ENCODE results near the gene RADIL.
"Not testable (repeated sequence)": the region's sequence is repeated elsewhere in the genome, so short reads cannot be mapped to it uniquely, and the experiment has no call there.

The RADIL gene

DNA sequence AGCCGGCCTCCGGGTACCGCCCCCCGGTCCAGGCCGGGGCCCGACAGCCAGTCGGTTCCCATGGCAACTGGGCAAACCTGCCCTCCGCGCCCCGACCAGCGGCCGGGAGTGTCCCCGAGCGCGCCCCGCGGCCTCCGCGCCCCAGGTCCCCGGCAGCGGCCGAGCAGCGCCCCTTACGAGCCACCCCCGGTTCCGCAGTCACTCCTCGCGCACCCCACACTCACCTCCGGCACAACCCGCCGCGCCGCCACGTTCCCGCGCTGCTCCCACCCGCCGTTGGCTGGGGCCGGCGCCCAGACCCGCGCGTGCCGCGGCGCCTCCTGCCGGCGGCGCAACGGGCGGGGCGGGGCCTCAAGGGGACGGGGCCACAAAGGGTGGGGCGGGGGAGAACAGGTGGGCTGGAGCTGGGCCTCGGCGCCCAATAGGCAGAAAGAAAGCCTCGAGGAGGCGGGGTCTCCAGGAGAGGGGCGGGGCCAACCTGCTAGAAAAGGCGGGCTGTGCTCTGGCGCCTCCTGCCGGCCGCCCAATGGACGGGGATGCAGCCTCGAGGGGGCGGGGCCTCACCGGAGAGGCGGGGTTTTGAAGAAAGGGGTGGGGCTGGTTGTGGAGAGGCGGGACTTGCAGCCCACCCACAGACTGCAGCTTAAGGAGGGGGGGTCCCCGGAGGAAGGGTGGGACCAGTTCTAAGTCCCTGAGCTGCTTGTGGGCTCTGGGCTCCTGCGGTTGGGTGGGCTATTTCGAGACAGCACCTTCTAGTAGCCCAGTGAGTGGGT is at the start of gene RADIL:
RADIL (minus strand) TSS at position 345 of the 773 bp plus-strand sequence. CDS start 5,577 bp downstream, outside the sequence.
- DNase-seq, result peak; percentile 68

DNA sequence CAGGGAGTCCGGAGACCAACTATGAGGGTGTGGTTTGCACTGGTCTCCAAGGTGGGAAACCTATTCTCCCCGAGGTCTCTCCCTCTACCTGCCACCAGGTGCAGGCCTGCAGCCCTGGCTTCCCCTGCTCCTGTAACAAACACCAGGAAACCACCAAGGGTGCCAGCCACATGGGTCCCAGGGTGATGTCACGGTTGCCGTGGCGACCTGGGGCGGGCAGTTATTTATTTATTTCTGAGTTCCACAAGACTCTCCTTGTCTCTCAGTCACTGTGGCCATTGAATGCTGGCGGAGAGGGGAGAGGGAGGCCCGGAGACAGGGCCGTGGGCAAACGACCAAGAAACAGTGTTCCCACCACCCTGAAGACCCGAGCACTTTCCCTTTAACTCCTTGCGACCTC is 48.4 kb upstream of the RADIL start:
- DNase-seq, result peak; percentile 53

DNA sequence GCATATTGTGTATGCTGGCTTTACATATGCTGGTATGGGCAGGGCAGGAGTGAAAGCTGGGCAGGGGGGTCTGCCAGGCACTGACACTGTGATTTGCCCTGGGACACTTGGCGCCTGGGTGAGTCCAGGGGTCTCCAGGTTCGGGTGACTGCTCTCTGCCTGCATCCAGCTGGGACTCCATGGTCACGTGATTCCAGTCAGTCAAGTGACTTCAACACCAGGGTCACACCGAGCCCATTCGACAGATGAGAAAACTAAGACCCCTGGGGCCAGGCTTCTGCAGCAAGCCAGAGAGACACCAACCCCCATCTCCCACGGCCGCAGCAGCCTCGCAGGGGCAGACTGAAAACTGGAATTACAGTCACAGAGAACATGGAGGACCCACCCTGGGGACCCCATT is 45.5 kb upstream of the RADIL start:
- DNase-seq, result no peak

DNA sequence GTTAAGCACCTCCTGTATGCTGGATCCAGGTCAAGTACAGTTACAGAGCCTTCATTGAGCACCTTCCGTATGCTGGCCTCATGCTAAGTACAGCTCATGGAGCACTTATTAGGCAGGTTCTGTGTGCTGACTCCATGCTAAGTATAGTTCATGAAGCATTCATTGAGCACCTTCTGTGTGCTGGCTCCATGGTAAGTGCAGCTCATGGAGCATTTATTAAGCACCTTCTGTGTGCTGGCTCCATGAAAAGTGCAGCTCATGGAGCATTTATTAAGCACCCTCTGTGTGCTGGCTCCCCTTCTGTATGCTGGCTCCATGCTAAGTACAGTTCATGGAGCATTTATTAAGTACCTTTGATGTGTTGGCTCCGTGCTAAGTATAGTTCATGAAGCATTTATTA is 44.9 kb upstream of the RADIL start:
- DNase-seq, result no peak

DNA sequence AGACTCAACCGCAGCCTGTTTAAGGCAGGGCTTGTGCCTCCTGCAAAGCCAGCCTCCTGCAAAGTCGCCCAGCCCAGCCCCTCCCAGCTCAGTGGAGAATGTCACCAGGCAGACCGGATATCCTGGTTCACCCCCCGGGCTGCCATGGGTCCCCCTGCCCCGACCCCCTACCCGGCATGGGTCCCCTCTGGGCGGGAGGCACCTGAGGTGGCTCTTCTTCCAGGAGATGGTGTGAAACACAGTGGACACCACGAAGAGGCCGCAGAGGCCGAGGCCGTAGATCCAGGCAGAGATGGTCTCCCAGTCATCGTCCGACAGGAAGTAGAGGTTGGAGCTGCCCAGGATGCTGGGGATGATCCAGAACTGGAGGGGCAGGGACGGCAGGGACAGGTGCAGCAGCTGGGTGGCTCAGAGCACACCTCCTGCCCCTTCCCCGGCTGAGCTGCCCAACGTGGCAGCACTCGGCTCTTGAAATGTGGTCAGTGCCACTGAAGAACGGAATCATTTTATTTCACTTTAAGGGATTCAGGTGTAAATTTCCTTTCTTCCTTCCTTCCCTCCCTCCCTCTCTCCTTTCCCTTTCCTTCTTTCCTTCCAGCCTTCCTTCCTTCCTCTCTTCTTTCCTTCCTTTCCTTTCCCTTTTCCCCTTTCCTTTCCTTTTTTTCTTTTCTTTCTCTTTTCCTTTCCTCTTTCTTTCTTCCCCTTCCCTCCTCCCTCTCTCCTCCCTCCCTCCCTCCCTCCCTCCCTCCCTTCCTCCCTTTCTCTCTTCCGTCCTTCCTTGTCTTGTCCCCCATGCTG is 36.7 kb upstream of the RADIL start:
- DNase-seq, result no peak

- DNase-seq, result no peak
These were observed 32.6 kb upstream of the RADIL start for GRCh38 chr7:4916113-4916512.

DNA sequence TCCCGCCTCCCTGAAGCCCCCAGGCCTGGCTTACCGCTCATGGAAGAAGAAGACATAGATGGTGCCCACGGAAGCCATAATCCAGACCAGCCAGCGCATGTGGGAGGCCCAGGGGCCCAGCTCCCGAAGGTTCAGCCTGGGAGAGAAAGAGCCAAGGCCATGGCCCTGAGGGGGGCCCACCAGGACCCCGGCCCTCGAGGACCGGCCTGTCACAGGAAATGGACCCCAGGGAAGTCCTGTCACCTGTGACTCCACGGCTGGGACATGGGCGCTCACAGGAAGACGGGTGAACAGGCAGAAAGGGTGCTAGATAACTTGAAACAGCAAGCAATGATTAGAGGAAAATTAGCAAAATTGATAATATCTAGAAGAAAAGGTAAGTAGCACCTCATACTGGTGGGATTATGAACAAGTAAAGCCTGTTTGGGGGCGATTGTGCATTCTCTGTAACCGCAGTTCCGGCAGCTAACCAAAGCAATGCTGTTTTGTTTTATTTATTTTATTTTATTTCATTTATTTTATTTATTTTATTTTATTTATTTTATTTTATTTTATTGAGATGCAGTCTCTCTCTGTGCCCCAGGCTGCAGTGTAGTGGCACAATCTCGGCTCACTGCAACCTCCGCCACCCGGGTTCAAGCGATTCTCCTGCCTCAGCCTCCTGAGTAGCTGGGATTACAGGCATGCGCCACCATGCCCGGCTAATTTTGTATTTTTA is 27.8 kb upstream of the RADIL start:
- no peak for DNase-seq

DNA sequence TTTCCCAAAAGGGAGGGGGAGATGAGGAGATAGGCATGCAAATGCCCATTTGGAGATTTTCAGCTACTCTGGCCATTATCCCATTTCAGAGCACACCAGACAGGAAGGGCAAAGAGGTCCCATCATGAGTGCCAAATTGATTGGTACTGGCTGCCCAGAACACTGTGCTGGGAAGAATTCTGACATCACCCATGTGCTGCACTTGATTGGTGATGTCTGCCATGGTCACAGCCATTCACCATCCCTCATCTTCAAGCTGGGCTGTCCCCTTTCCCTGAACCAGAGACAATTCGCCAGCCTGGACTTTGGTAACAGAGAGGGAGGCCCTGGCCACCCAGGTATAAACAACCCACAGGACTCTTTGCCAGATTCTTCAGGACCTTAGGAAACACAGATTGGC is 23.2 kb upstream of the RADIL start:
- DNase-seq, result no peak

- DNase-seq, result no peak
These were observed 21.7 kb upstream of the RADIL start for GRCh38 chr7:4905171-4905570.

DNA sequence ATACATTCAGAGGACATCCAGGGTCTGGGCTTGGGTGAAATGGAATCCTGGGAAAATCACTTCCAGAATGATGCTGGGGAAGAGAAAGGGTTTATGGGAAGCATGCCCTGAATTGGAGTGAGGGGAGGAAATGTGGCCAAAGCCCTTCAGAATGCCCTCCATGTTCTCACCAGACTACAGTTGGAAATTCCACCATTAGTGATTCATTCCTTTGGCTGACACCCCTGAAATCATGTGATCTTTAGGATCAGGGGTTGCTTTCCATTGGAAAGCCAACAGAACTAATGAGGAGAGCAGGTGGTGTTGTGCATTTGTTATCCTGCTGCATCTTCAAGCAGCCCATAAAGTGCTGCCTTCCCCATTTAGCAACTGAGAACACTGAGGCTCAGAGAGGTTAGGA is 20.8 kb upstream of the RADIL start:
- no peak for DNase-seq

DNA sequence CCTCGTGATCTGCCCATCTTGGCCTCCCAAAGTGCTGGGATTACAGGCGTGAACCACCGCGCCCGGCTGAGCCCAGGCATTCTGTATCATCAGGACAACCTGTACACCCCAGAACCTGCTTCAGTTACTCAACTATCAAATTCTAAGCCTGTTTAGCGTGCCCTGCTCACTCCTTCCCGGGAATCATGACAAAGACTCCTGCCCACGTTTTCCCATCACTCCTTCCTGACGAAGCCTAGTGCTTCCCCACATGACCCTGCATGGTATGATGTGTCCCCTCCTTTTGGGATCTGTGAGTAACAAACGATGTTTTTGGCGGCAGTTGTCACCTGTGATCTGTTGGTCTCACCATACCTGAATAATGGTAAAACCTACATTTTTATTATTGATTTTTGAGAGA is 12.2 kb upstream of the RADIL start:
- no peak for DNase-seq

DNA sequence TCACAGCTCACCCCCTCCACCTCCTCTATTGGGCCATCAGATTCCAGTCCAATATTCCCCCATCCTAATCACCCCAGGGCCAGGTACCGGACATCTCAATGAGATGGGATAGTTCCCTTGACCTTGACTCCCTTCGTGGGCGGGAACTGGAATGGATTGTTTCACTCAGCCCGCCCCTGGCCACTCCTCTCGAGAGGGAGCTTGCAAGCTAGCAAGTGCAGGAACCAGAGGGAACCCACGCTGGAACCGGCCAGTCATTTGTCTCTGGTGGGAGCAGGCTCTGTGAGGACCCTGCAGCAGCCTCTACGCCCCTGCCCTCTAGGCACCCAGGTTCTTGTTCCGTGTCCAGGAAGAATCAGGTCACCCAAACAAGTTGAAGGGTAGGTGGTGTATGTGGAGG is 11.0 kb upstream of the RADIL start:
- DNase-seq, result no peak

DNA sequence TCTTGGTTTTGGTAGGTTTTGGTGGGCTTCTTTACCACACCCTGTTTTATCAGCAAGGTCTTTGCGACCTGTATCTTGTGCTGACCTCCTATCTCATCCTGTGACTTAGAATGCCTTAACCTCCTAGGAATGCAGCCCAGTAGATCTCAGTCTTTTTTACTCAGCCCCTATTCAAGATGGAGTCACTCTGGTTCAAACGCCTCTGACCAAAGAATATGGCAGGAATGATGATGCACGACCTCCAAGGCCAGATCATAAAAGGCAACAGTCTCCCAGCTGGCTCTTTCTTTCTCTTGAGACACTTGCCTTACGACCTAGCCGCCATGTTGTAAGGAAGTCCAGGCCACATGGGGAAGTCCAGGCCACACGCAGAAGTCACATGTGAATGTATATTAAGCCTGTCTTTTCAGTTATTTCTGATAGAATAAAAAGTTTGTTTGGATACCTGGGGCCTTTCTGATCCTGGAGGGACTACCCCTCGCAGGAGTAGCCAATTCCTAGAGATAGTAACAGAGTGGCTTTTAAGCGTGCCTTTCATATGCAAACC is 10.5 kb upstream of the RADIL start:
- no peak for DNase-seq

- DNase-seq, result not testable (repeated sequence)
These were observed 9.7 kb upstream of the RADIL start for GRCh38 chr7:4893188-4893587.

DNA sequence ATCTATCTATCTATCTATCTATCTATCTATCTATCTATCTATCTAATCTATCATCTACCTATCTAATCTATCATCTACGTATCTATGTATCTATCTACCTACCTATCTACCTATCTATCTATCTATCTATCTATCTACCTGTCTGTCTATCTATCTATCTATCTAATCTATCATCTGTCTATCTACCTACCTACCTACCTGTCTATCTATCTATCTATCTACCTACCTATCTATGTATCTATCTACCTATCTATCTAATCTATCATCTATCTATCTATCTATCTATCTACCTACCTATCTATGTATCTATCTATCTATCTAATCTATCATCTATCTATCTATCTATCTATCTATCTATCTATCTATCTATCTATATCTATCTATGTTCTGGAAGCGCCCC is 8.0 kb upstream of the RADIL start:
- DNase-seq, result not testable (repeated sequence)

DNA sequence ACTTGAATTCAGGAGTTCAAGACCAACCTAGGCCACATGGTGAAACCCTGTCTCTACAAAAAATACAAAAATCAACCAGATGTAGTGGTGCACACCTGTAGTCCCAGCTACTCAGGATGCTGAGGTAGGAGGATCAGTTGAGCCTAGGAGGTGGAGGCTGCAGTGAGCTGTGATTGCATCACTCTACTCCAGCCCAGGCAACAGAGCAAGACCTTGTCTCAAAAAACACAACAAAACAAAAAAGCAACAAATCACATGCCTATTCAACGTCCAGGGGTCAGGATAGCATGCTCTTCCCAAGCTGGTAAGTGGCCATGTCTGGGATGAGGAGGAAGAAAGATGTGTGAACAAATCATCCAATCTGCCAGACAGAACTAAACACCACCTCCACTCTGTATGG is 6.2 kb upstream of the RADIL start:
- DNase-seq, result no peak

GRCh38 chr7:4888161-4888560 is 4.6 kb upstream of the RADIL start:
- DNase-seq, result no peak

- no peak for DNase-seq
These were observed 3.2 kb upstream of the RADIL start for GRCh38 chr7:4886671-4887070.

- DNase-seq, result no peak
These were observed 1.8 kb upstream of the RADIL start for GRCh38 chr7:4885317-4885807.

GRCh38 chr7:4884164-4884563 is 648 bp upstream of the RADIL start:
- DNase-seq, result no peak

- no peak for DNase-seq
These were observed 514 bp downstream of the RADIL start for GRCh38 chr7:4883033-4883371.

DNA sequence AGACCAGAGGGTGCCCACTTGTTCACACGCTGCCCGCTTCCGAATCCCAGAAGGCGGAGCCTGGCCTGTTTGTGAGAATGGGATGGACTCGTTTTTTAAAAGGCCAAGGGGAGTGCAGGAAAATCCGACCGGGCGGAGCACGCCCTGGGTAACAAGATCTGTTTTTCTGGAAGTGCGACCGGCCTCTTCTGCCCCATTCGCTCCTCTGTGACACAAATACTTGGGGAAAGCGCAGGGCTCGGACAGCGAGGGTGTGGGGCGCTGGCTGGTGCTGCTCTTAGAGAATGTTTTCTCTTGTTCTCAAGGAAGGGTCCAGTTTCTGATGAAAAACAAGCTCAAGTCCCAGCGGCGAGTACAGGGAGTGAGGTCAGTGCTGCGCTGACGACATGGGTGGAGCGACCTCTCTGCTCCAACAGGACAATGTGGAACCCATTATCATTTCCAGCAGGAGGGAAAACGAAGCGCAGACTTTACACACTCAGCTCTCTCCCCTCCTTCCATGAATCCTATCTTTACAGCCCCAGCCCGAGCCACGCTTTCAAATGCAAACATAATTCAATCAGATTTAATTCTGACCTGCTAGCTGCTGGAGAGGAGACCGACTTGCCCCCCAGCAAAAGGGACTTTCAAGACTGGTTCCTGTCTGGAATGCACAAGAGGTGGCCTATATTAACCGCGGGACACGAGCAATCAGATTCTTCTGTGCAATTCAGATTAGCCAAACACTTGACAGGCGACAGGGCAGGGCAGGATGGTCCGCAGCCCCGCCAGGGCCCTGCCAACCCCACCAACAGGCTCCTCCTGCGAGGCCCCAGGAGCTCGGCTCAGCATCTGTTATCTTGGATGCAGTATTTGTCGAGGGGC is 1.1 kb downstream of the RADIL start:
- DNase-seq, result peak; percentile 16

All from DMS79 treated with DMSO at 0.1 percent for 48 hours (cell line).